ENCODE data around the gene ERCC3. TPM values are rescaled to one million over a fixed set of nuclear protein-coding genes. Genes with fewer than 3 reads are reported as not detected.

Gene ERCC3
- 10 to 100 TPM; 16.4 to 30.7 (median 27.4) TPM for polyA plus RNA-seq

GRCh38 chr2:127293748-127294562 lies at the start of gene ERCC3:
Gene ERCC3 (minus strand): TSS chr2:127294144. CDS start chr2:127294081, 63 bp downstream.
- no peak within 1 kb of the TSS for H3K27ac ChIP-seq (ENCODE audit: low read depth, low read length)
- WGBS, 3 donors = 0 to 1% (median 0%) methylated on average over 54 to 55 of the region's 55 CpGs

GRCh38 chr2:127343277-127343676 lies 49.3 kb upstream of the ERCC3 start:
- no peak overlapping the region for H3K27ac ChIP-seq (ENCODE audit: low read depth, low read length)
- 94 to 98% (median 97%) methylated on average over 2 of the region's 2 CpGs for WGBS, 3 donors

GRCh38 chr2:127342101-127342500 lies 48.2 kb upstream of the ERCC3 start:
- H3K27ac ChIP-seq (ENCODE audit: low read depth, low read length) = no peak overlapping the region
- WGBS, 3 donors = 94 to 100% (median 98%) methylated on average over 1 of the region's 1 CpG

- H3K27ac ChIP-seq (ENCODE audit: low read depth, low read length) = no peak overlapping the region
- WGBS, 3 donors = 56 to 95% (median 82%) methylated on average over 1 of the region's 1 CpG
These were observed 38.4 kb upstream of the ERCC3 start for GRCh38 chr2:127332335-127332734.

GRCh38 chr2:127330753-127331152 lies 36.8 kb upstream of the ERCC3 start:
- 96 to 100% (median 97%) methylated on average over 1 of the region's 1 CpG for WGBS, 3 donors

GRCh38 chr2:127326289-127326945 lies 32.5 kb upstream of the ERCC3 start:
- H3K27ac ChIP-seq (ENCODE audit: low read depth, low read length) = no peak overlapping the region
- 81 to 87% (median 83%) methylated on average over 2 of the region's 2 CpGs for WGBS, 3 donors

More at GRCh38 chr2:127330753-127331152, 36.8 kb upstream of the ERCC3 start:
- H3K27ac ChIP-seq (ENCODE audit: low read depth, low read length) = no peak overlapping the region

GRCh38 chr2:127324635-127325034 lies 30.7 kb upstream of the ERCC3 start:
- H3K27ac ChIP-seq (ENCODE audit: low read depth, low read length) = no peak overlapping the region
- 60 to 66% (median 61%) methylated on average over 3 of the region's 3 CpGs for WGBS, 3 donors

GRCh38 chr2:127321303-127321702 lies 27.4 kb upstream of the ERCC3 start:
- H3K27ac ChIP-seq (ENCODE audit: low read depth, low read length) = no peak overlapping the region

- 52 to 97% (median 95%) methylated on average over 1 of the region's 1 CpG for WGBS, 3 donors
- no peak overlapping the region for H3K27ac ChIP-seq (ENCODE audit: low read depth, low read length)
These were observed 26.8 kb upstream of the ERCC3 start for GRCh38 chr2:127320586-127321275.

GRCh38 chr2:127320067-127320466 lies 26.1 kb upstream of the ERCC3 start:
- 97 to 98% (median 98%) methylated on average over 1 of the region's 1 CpG for WGBS, 3 donors
- H3K27ac ChIP-seq (ENCODE audit: low read depth, low read length) = no peak overlapping the region

- WGBS, 3 donors = 68 to 93% (median 92%) methylated on average over 7 of the region's 7 CpGs
- H3K27ac ChIP-seq (ENCODE audit: low read depth, low read length) = no peak overlapping the region
These were observed 20.4 kb upstream of the ERCC3 start for GRCh38 chr2:127314193-127314988.

GRCh38 chr2:127313406-127313805 lies 19.5 kb upstream of the ERCC3 start:
- H3K27ac ChIP-seq (ENCODE audit: low read depth, low read length) = no peak overlapping the region
- WGBS, 3 donors = 61 to 73% (median 65%) methylated on average over 3 of the region's 3 CpGs

GRCh38 chr2:127310980-127311379 lies 17.0 kb upstream of the ERCC3 start:
- WGBS, 3 donors = 92 to 96% (median 92%) methylated on average over 3 of the region's 3 CpGs
- H3K27ac ChIP-seq (ENCODE audit: low read depth, low read length) = no peak overlapping the region

GRCh38 chr2:127309468-127309867 lies 15.5 kb upstream of the ERCC3 start:
- H3K27ac ChIP-seq (ENCODE audit: low read depth, low read length) = no peak overlapping the region
- 84 to 94% (median 93%) methylated on average over 4 of the region's 4 CpGs for WGBS, 3 donors

GRCh38 chr2:127308586-127309138 lies 14.7 kb upstream of the ERCC3 start:
- no peak overlapping the region for H3K27ac ChIP-seq (ENCODE audit: low read depth, low read length)
- WGBS, 3 donors = 90 to 92% (median 92%) methylated on average over 7 of the region's 7 CpGs

- no peak overlapping the region for H3K27ac ChIP-seq (ENCODE audit: low read depth, low read length)
- WGBS, 3 donors = 57 to 91% (median 66%) methylated on average over 4 of the region's 4 CpGs
These were observed 12.1 kb upstream of the ERCC3 start for GRCh38 chr2:127305990-127306585.

GRCh38 chr2:127302168-127302567 lies 8.2 kb upstream of the ERCC3 start:
- no peak overlapping the region for H3K27ac ChIP-seq (ENCODE audit: low read depth, low read length)
- WGBS, 3 donors = 87 to 100% (median 93%) methylated on average over 1 of the region's 1 CpG

GRCh38 chr2:127293386-127293747 lies 577 bp downstream of the ERCC3 start:
- no peak overlapping the region for H3K27ac ChIP-seq (ENCODE audit: low read depth, low read length)
- WGBS, 3 donors = 14 to 20% (median 15%) methylated on average over 13 of the region's 13 CpGs

Measured in adipose tissue (tissue), 3 donors.